Karpas-422 (cell line): ENCODE results near the gene LARP1B. TPM values are rescaled to one million over a fixed set of nuclear protein-coding genes. Genes with fewer than 3 reads are reported as not detected.
A peak's percentile ranks its signal among the peaks of the same experiment; 100 is the strongest.
"Not testable (repeated sequence)": the region's sequence is repeated elsewhere in the genome, so short reads cannot be mapped to it uniquely, and the experiment has no call there.

Experiments used
- DNase-seq: peaks from one replicate; pipeline ENCODE4 v3.0.0-alpha.2; 2015
- H2AFZ ChIP-seq: fragments of 200-600 bp; sonication (generic); 2 replicates; pipeline ENCODE4 v1.6.1; 2014; ENCODE audit warnings: antibody characterized with exemption, low read length, mixed read lengths
- H3K27ac ChIP-seq: fragments of 200-600 bp; sonication (generic); 2 replicates; pipeline ENCODE4 v1.5.1; 2014; ENCODE audit warnings: mild to moderate bottlenecking, low read length, moderate library complexity
- H3K27me3 ChIP-seq: fragments of 200-600 bp; sonication (generic); 2 replicates; pipeline ENCODE4 v1.6.1; 2014; ENCODE audit warnings: low read length, mixed read lengths
- H3K36me3 ChIP-seq: fragments of 200-600 bp; sonication (generic); 2 replicates; pipeline ENCODE4 v1.6.1; 2014; ENCODE audit warnings: low read length, mixed read lengths; ENCODE audit not compliant: insufficient read depth
- H3K4me1 ChIP-seq: fragments of 200-600 bp; sonication (generic); 2 replicates; pipeline ENCODE4 v1.6.1; 2014; ENCODE audit warnings: mild to moderate bottlenecking, low read length, mixed read lengths
- H3K4me2 ChIP-seq: fragments of 200-600 bp; sonication (generic); 2 replicates; pipeline ENCODE4 v1.6.1; 2014; ENCODE audit warnings: low read length, low read depth, mild to moderate bottlenecking; ENCODE audit not compliant: poor library complexity, severe bottlenecking
- H3K4me3 ChIP-seq: fragments of 200-600 bp; sonication (generic); 2 replicates; pipeline ENCODE4 v1.5.1; 2014; ENCODE audit warnings: mild to moderate bottlenecking, antibody characterized with exemption, low read length, mixed read lengths
- H3K79me2 ChIP-seq: fragments of 200-600 bp; sonication (generic); 2 replicates; pipeline ENCODE4 v1.6.1; 2014; ENCODE audit warnings: mild to moderate bottlenecking, low read length, mixed read lengths
- H3K9ac ChIP-seq: fragments of 200-600 bp; sonication (generic); 2 replicates; pipeline ENCODE4 v1.6.0; 2014; ENCODE audit warnings: low read length
- H3K9me2 ChIP-seq: fragments of 200-600 bp; sonication (generic), shearing (Covaris generic); replicated peaks from 2 replicates; pipeline ENCODE4 v1.6.0; 2014; ENCODE audit warnings: mild to moderate bottlenecking, low read length, moderate library complexity; ENCODE audit not compliant: insufficient read depth
- H3K9me3 ChIP-seq: fragments of 300-700, 200-600 bp; sonication (generic); 2 replicates; pipeline ENCODE4 v1.6.1; 2014; ENCODE audit warnings: low read length, mixed read lengths
- H4K20me1 ChIP-seq: fragments of 200-600 bp; sonication (generic); 2 replicates; pipeline ENCODE4 v1.6.1; 2014; ENCODE audit warnings: mild to moderate bottlenecking, antibody characterized with exemption, low read length, low read depth; ENCODE audit not compliant: insufficient read depth
- total RNA-seq: library from RNA; depleted of rRNA; stranded (reverse); fragments of >200 nt; shearing (Covaris generic); gene quantifications from 2 replicates; pipeline ENCODE4 v1.2.3, GENCODE V29; 2014; ENCODE audit warnings: low replicate concordance

The LARP1B gene
- total RNA-seq, 1 experiment from 2014 or later: 62.8 TPM

- H3K9ac ChIP-seq, H3K36me3 ChIP-seq, H3K9me3 ChIP-seq, H3K79me2 ChIP-seq, H2AFZ ChIP-seq, H3K4me1 ChIP-seq, DNase-seq, H3K9me2 ChIP-seq, H4K20me1 ChIP-seq, H3K27ac ChIP-seq, H3K4me2 ChIP-seq, H3K27me3 ChIP-seq, H3K4me3 ChIP-seq: not testable (repeated sequence)
These were observed 6.2 kb upstream of the LARP1B start for GRCh38 chr4:128054907-128055306.

GRCh38 chr4:128055441-128056206 lies 5.5 kb upstream of the LARP1B start:
- H2AFZ ChIP-seq, H3K27ac ChIP-seq, H3K9me3 ChIP-seq, H4K20me1 ChIP-seq, DNase-seq, H3K9me2 ChIP-seq, H3K79me2 ChIP-seq, H3K36me3 ChIP-seq, H3K27me3 ChIP-seq, H3K9ac ChIP-seq, H3K4me3 ChIP-seq, H3K4me2 ChIP-seq: not testable (repeated sequence)
- H3K4me1 ChIP-seq: peaks cover 15% of the 10 kb centered on the region

GRCh38 chr4:128056396-128056795 lies 4.7 kb upstream of the LARP1B start:
- no peak overlapping the region for H3K9ac ChIP-seq
- H3K4me3 ChIP-seq: no peak overlapping the region
- no peak for DNase-seq
- no peak overlapping the region for H3K27ac ChIP-seq
- peaks cover 10% of the 10 kb centered on the region for H3K79me2 ChIP-seq
- peaks cover 11% of the 10 kb centered on the region for H3K4me1 ChIP-seq
- H3K36me3 ChIP-seq: no peaks in the 10 kb centered on the region
- H2AFZ ChIP-seq: no peak overlapping the region
- no peaks in the 10 kb centered on the region for H3K9me3 ChIP-seq
- no peaks in the 10 kb centered on the region for H3K9me2 ChIP-seq
- H3K4me2 ChIP-seq: no peak overlapping the region
- no peaks in the 10 kb centered on the region for H3K27me3 ChIP-seq
- H4K20me1 ChIP-seq: no peaks in the 10 kb centered on the region

- Histone ChIP-seq H4K20me1 (no peaks in the 10 kb centered on the region), H3K4me2 (peak overlapping the region; percentile 96), H3K9me3 (no peaks in the 10 kb centered on the region), H3K27ac (peak overlapping the region; percentile 81), H3K36me3 (no peaks in the 10 kb centered on the region), H3K9ac (peak overlapping the region; percentile 86), H3K9me2 (no peaks in the 10 kb centered on the region), H3K27me3 (no peaks in the 10 kb centered on the region), H3K79me2 (peaks cover 48% of the 10 kb centered on the region), H2AFZ (peak overlapping the region; percentile 92), H3K4me1 (peaks cover 29% of the 10 kb centered on the region), H3K4me3 (peak overlapping the region; percentile 78)
- no peak for DNase-seq
These were observed 902 bp upstream of the LARP1B start for GRCh38 chr4:128060121-128060698.

GRCh38 chr4:128061566-128062536 lies 739 bp downstream of the LARP1B start:
- H3K9ac ChIP-seq: peak overlapping the region; percentile 86
- DNase-seq: peak; percentile 84

GRCh38 chr4:128066453-128066820 lies 5.3 kb downstream of the LARP1B start:
- not testable (repeated sequence) for H3K4me2 ChIP-seq, H3K36me3 ChIP-seq, H3K27me3 ChIP-seq, H2AFZ ChIP-seq, H3K9me2 ChIP-seq, H3K9me3 ChIP-seq, H3K27ac ChIP-seq, H3K4me3 ChIP-seq, DNase-seq, H4K20me1 ChIP-seq, H3K9ac ChIP-seq
- Histone ChIP-seq H3K79me2 (peaks cover 99% of the 10 kb centered on the region), H3K4me1 (peaks cover 18% of the 10 kb centered on the region)

More at GRCh38 chr4:128061566-128062536, 739 bp downstream of the LARP1B start:
- H3K27me3 ChIP-seq: no peaks in the 10 kb centered on the region
- no peaks in the 10 kb centered on the region for H3K9me2 ChIP-seq
- H3K79me2 ChIP-seq: peaks cover 65% of the 10 kb centered on the region
- H3K36me3 ChIP-seq: no peaks in the 10 kb centered on the region
- peaks cover 29% of the 10 kb centered on the region for H3K4me1 ChIP-seq
- no peaks in the 10 kb centered on the region for H3K9me3 ChIP-seq
- H3K4me3 ChIP-seq: peak overlapping the region; percentile 78
- peak overlapping the region; percentile 81 for H3K27ac ChIP-seq
- peak overlapping the region; percentile 96 for H3K4me2 ChIP-seq
- H2AFZ ChIP-seq: peak overlapping the region; percentile 4; the same call in 1 of the 2 replicates
- H4K20me1 ChIP-seq: no peaks in the 10 kb centered on the region

- H3K4me3 ChIP-seq: no peak overlapping the region
- H3K9ac ChIP-seq: no peak overlapping the region
- no peaks in the 10 kb centered on the region for H3K9me2 ChIP-seq
- no peaks in the 10 kb centered on the region for H3K27me3 ChIP-seq
- H3K4me2 ChIP-seq: no peak overlapping the region
- no peaks in the 10 kb centered on the region for H3K36me3 ChIP-seq
- peaks cover 98% of the 10 kb centered on the region for H3K79me2 ChIP-seq
- peak; percentile 69 for DNase-seq
- H3K4me1 ChIP-seq: peaks cover 6% of the 10 kb centered on the region
- H3K9me3 ChIP-seq: no peaks in the 10 kb centered on the region
- no peak overlapping the region for H3K27ac ChIP-seq
- 0 out of 2 replicates have a peak, but pooled peaks cover 2% of the 10 kb centered on the region for H4K20me1 ChIP-seq
- H2AFZ ChIP-seq: no peak overlapping the region
These were observed 7.8 kb downstream of the LARP1B start for GRCh38 chr4:128068918-128069317.

- H3K27ac ChIP-seq: no peak overlapping the region
- H3K4me2 ChIP-seq: no peak overlapping the region
- H3K27me3 ChIP-seq: no peaks in the 10 kb centered on the region
- H3K9me2 ChIP-seq: no peaks in the 10 kb centered on the region
- no peaks in the 10 kb centered on the region for H3K9me3 ChIP-seq
- peaks cover 43% of the 10 kb centered on the region for H3K36me3 ChIP-seq
- H3K79me2 ChIP-seq: peaks cover 72% of the 10 kb centered on the region
- H3K9ac ChIP-seq: no peak overlapping the region
- H2AFZ ChIP-seq: no peak overlapping the region
- DNase-seq: no peak
- H3K4me1 ChIP-seq: no peaks in the 10 kb centered on the region
- no peaks in the 10 kb centered on the region for H4K20me1 ChIP-seq
- H3K4me3 ChIP-seq: no peak overlapping the region
These were observed 15.4 kb downstream of the LARP1B start for GRCh38 chr4:128076464-128076863.
